Stomach (tissue), 9 donors: Measurements from ENCODE around the gene SNX32. TPM values are rescaled to one million over a fixed set of nuclear protein-coding genes. Genes with fewer than 3 reads are reported as not detected.
A peak's percentile ranks its signal among the peaks of the same experiment; 100 is the strongest.

Source experiments
- DNase-seq, 2 donors: peaks; one replicate each; pipeline versions ENCODE4 v3.0.0 to v3.0.0-alpha.2; 2013 to 2019
- H3K27ac ChIP-seq, 5 donors: fragments of 200-600 bp in 4 of 5; sonication (generic) in 4 of 5; one replicate each; pipeline ENCODE4 v1.5.1; 2013 to 2019; ENCODE audit warnings: mild to moderate bottlenecking in 1 of 5, moderate library complexity in 1 of 5
- H3K27me3 ChIP-seq, 3 donors: fragments of 200-600 bp; sonication (generic); one replicate each; pipeline ENCODE4 v1.5.1; 2017 to 2019; ENCODE audit warnings: mixed run types in 1 of 3
- H3K36me3 ChIP-seq, 4 donors: fragments of 200-600 bp; sonication (generic); 1 replicate in 3 of 4; 2 replicates in 1 of 4; pipeline ENCODE4 v1.5.1; 2016 to 2019
- H3K4me1 ChIP-seq, 4 donors: fragments of 200-600 bp; sonication (generic); one replicate each; pipeline ENCODE4 v1.5.1; 2016 to 2019
- H3K4me3 ChIP-seq, 4 donors: fragments of 200-600 bp; sonication (generic) in 3 of 4; one replicate each; pipeline ENCODE4 v1.5.1; 2016 to 2019; ENCODE audit warnings: mild to moderate bottlenecking in 1 of 4
- H3K9me3 ChIP-seq, 4 donors: fragments of 200-600 bp; sonication (generic); one replicate each; pipeline ENCODE4 v1.5.1; 2016 to 2019
- CTCF ChIP-seq, 7 experiments: fragments of 450-650 bp in 4 of 7; fragments of 200-600 bp in 3 of 7; sonication (generic) in 3 of 7; IDR thresholded peaks; one replicate each; pipeline ENCODE4 v1.5.1; 2016 to 2019; ENCODE audit warnings: antibody characterized with exemption in 7 of 7, control low read depth in 2 of 7, mild to moderate bottlenecking in 1 of 7
- EP300 ChIP-seq: sonication (generic); formaldehyde crosslinking; IDR thresholded peaks from one replicate; pipeline ENCODE4 v1.6.1; 2017; ENCODE audit warnings: antibody characterized with exemption
- POLR2A ChIP-seq, 4 donors: fragments of 450-650 bp; IDR thresholded peaks; one replicate each; pipeline ENCODE4 v1.6.1; 2016; ENCODE audit warnings: antibody characterized with exemption in 4 of 4, control low read depth in 2 of 4, mild to moderate bottlenecking in 1 of 4, moderate library complexity in 1 of 4
- POLR2AphosphoS5 ChIP-seq, 3 donors: sonication (generic); formaldehyde crosslinking; IDR thresholded peaks; one replicate each; pipeline ENCODE4 v1.6.1; 2016; ENCODE audit warnings: antibody characterized with exemption in 3 of 3
- WGBS, 5 donors: extraction: QIAGEN DNeasy Blood & Tissue Kit in 3 of 5; methylation state at CpG; one replicate each; pipeline versions ENCODE4 v1.1.5 to v1.1.7; 2013 to 2018; 5-methylcytosine and 5-hydroxymethylcytosine counted together
- intact Hi-C: fragments of 100-400 bp; cut with DNase I; formaldehyde crosslinking; loops from one replicate; pipeline ENCODE4 v1.15.1; 2023; ENCODE audit warnings: low total_unique reads
- polyA plus RNA-seq, 3 donors: library from polyadenylated mRNA; stranded (reverse); fragments of 200-250 nt; gene quantifications; one replicate each; pipeline ENCODE4 v1.2.3, GENCODE V29; 2013
- total RNA-seq, 5 donors: library from RNA; depleted of rRNA; stranded (reverse); fragments of >200 nt; gene quantifications; one replicate each; pipeline versions ENCODE4 v1.1.0 to v1.2.3, GENCODE V29; 2014 to 2016
- donor health status: healthy with polysubstance abuse.
- donor health status: Bipolar disorder and iron deficiency.
- donor health status: healthy.

The SNX32 gene
- total and polyA plus RNA-seq, 8 donors = 0.25 to 1.4 (median 0.76) TPM; not detected in 2

- peaks cover 20 to 35% (median 29%) of the 10 kb centered on the region in 4 donors for H3K4me1 ChIP-seq
- H3K4me3 ChIP-seq = no peak overlapping the region
- H3K27ac ChIP-seq = no peak overlapping the region
- H3K36me3 ChIP-seq = peaks cover 20 to 54% (median 45%) of the 10 kb centered on the region in 4 donors
- WGBS, 5 donors = 88 to 93% (median 89%) methylated on average over 20 to 30 of the region's 30 CpGs
- no peak for TF ChIP-seq EP300
- no peak for TF ChIP-seq POLR2AphosphoS5 (IDR thresholded peaks at IDR 0.05)
- no peak for TF ChIP-seq CTCF (IDR thresholded peaks at IDR 0.05)
- no peak for TF ChIP-seq POLR2A (IDR thresholded peaks at IDR 0.05)
- no peak for DNase-seq
- intact Hi-C loops = loop anchor here (5.0 kb wide), 1 partner anchor 80 kb away; the partner anchor contains the start of gene SART1
- H3K9me3 ChIP-seq = no peaks in the 10 kb centered on the region
- H3K27me3 ChIP-seq = no peaks in the 10 kb centered on the region
These were observed 48.6 kb downstream of the SNX32 start for GRCh38 chr11:65882120-65883057.

GRCh38 chr11:65883058-65883761, 49.4 kb downstream of the SNX32 start:
- intact Hi-C loops = loop anchor here (5.0 kb wide), 1 partner anchor 79 kb away; the partner anchor contains the start of gene SART1
- Histone ChIP-seq H3K27me3 (no peaks in the 10 kb centered on the region), H3K4me3 (no peak overlapping the region), H3K27ac (no peak overlapping the region), H3K9me3 (no peaks in the 10 kb centered on the region), H3K36me3 (peaks cover 20 to 54% (median 45%) of the 10 kb centered on the region in 4 donors), H3K4me1 (peaks cover 25 to 41% (median 36%) of the 10 kb centered on the region in 4 donors)
- TF ChIP-seq EP300 (no peak), POLR2AphosphoS5 (IDR thresholded peaks at IDR 0.05) (no peak), POLR2A (IDR thresholded peaks at IDR 0.05) (no peak), CTCF (IDR thresholded peaks at IDR 0.05) (no peak)
- WGBS, 5 donors = 72 to 94% (median 92%) methylated on average over 5 to 13 of the region's 13 CpGs
- no peak for DNase-seq

- H3K9me3 ChIP-seq = no peaks in the 10 kb centered on the region
- DNase-seq = no peak
- 80 to 89% (median 86%) methylated on average over 27 to 28 of the region's 28 CpGs for WGBS, 5 donors
- TF ChIP-seq CTCF (IDR thresholded peaks at IDR 0.05) = no peak
- no peak for TF ChIP-seq POLR2AphosphoS5 (IDR thresholded peaks at IDR 0.05)
- no peak for TF ChIP-seq EP300
- no peak for TF ChIP-seq POLR2A (IDR thresholded peaks at IDR 0.05)
- peaks cover 25 to 46% (median 40%) of the 10 kb centered on the region in 4 donors for H3K4me1 ChIP-seq
- peak overlapping the region in 1 of 5 donors; percentile 51 for H3K27ac ChIP-seq
- H3K4me3 ChIP-seq = no peak overlapping the region
- no peaks in the 10 kb centered on the region for H3K27me3 ChIP-seq
- H3K36me3 ChIP-seq = peaks cover 20 to 54% (median 45%) of the 10 kb centered on the region in 4 donors
- intact Hi-C loops = loop anchor here (5.0 kb wide), 1 partner anchor 78 kb away; the partner anchor contains the start of gene SART1
These were observed 50.3 kb downstream of the SNX32 start for GRCh38 chr11:65883786-65884715.
